BLaER1 (cell line): ENCODE results near the gene ATP5PB.

Experiments used
- H3K27ac ChIP-seq: shearing (Covaris generic); formaldehyde crosslinking; 2 replicates; pipeline ENCODE4 v1.8.1; 2022
- H3K27me3 ChIP-seq: shearing (Covaris generic); formaldehyde crosslinking; 2 replicates; pipeline ENCODE4 v1.8.1; 2022
- H3K36me3 ChIP-seq: shearing (Covaris generic); formaldehyde crosslinking; 2 replicates; pipeline ENCODE4 v1.8.1; 2022
- H3K4me1 ChIP-seq: shearing (Covaris generic); formaldehyde crosslinking; 2 replicates; pipeline ENCODE4 v1.8.1; 2022
- H3K4me2 ChIP-seq: shearing (Covaris generic); formaldehyde crosslinking; 2 replicates; pipeline ENCODE4 v1.8.1; 2022
- H3K4me3 ChIP-seq: shearing (Covaris generic); formaldehyde crosslinking; 2 replicates; pipeline ENCODE4 v1.8.1; 2022
- H3K9ac ChIP-seq: shearing (Covaris generic); formaldehyde crosslinking; 2 replicates; pipeline ENCODE4 v1.8.1; 2022
- H3K9me3 ChIP-seq: shearing (Covaris generic); formaldehyde crosslinking; 2 replicates; pipeline ENCODE4 v1.8.1; 2022
- H4K20me1 ChIP-seq: shearing (Covaris generic); formaldehyde crosslinking; 2 replicates; pipeline ENCODE4 v1.8.1; 2022
- Cebpa-rat ChIP-seq: shearing (Covaris generic); IDR thresholded peaks from 2 replicates; pipeline ENCODE4 v1.8.1; 2022

Gene ATP5PB

GRCh38 chr1:111444031-111444430, 5.2 kb upstream of the ATP5PB start:
- Histone ChIP-seq H4K20me1 (peaks cover 45% of the 10 kb centered on the region; the same call in 1 of the 2 replicates), H3K36me3 (peaks cover 86% of the 10 kb centered on the region), H3K9me3 (no peaks in the 10 kb centered on the region), H3K4me3 (no peak overlapping the region), H3K27ac (no peak overlapping the region), H3K27me3 (no peaks in the 10 kb centered on the region), H3K9ac (no peak overlapping the region), H3K4me1 (peaks cover 22% of the 10 kb centered on the region), H3K4me2 (no peak overlapping the region)
- TF ChIP-seq Cebpa-rat, result no peak

- Histone ChIP-seq H3K9me3 (no peaks in the 10 kb centered on the region), H3K9ac (no peak overlapping the region), H3K36me3 (peaks cover 70% of the 10 kb centered on the region), H3K27me3 (no peaks in the 10 kb centered on the region), H3K4me3 (no peak overlapping the region), H3K27ac (no peak overlapping the region), H3K4me2 (no peak overlapping the region), H4K20me1 (peaks cover 39% of the 10 kb centered on the region; the same call in 1 of the 2 replicates), H3K4me1 (peaks cover 39% of the 10 kb centered on the region)
- no peak for TF ChIP-seq Cebpa-rat
Measured at GRCh38 chr1:111446546-111446945, 2.7 kb upstream of the ATP5PB start.

GRCh38 chr1:111446967-111447892, 2.0 kb upstream of the ATP5PB start:
- H3K27me3 ChIP-seq, result no peaks in the 10 kb centered on the region
- peak overlapping the region; percentile 93 for H3K4me2 ChIP-seq
- peaks cover 45% of the 10 kb centered on the region for H3K4me1 ChIP-seq
- H3K4me3 ChIP-seq, result peak overlapping the region; percentile 89
- H3K36me3 ChIP-seq, result peaks cover 70% of the 10 kb centered on the region
- peaks cover 33% of the 10 kb centered on the region; the same call in 1 of the 2 replicates for H4K20me1 ChIP-seq
- H3K9ac ChIP-seq, result peak overlapping the region; percentile 2; the same call in 1 of the 2 replicates
- H3K27ac ChIP-seq, result no peak overlapping the region
- no peak for TF ChIP-seq Cebpa-rat
- H3K9me3 ChIP-seq, result no peaks in the 10 kb centered on the region

GRCh38 chr1:111448482-111448917, 764 bp upstream of the ATP5PB start:
- Histone ChIP-seq H3K9me3 (no peaks in the 10 kb centered on the region), H3K4me3 (peak overlapping the region; percentile 89), H3K36me3 (peaks cover 70% of the 10 kb centered on the region), H3K4me1 (peaks cover 48% of the 10 kb centered on the region), H3K9ac (peak overlapping the region; percentile 95), H4K20me1 (peaks cover 28% of the 10 kb centered on the region), H3K27me3 (no peaks in the 10 kb centered on the region), H3K27ac (peak overlapping the region; percentile 92), H3K4me2 (peak overlapping the region; percentile 93)
- no peak for TF ChIP-seq Cebpa-rat

GRCh38 chr1:111449703-111450017, 396 bp downstream of the ATP5PB start:
- H3K36me3 ChIP-seq, result peaks cover 70% of the 10 kb centered on the region
- H3K4me2 ChIP-seq, result peak overlapping the region; percentile 93
- H3K27me3 ChIP-seq, result no peaks in the 10 kb centered on the region
- H3K9me3 ChIP-seq, result no peaks in the 10 kb centered on the region
- TF ChIP-seq Cebpa-rat, result no peak
- H4K20me1 ChIP-seq, result peaks cover 35% of the 10 kb centered on the region
- H3K9ac ChIP-seq, result peak overlapping the region; percentile 95
- H3K4me1 ChIP-seq, result peaks cover 48% of the 10 kb centered on the region
- peak overlapping the region; percentile 89 for H3K4me3 ChIP-seq
- peak overlapping the region; percentile 92 for H3K27ac ChIP-seq

- Histone ChIP-seq H3K27me3 (no peaks in the 10 kb centered on the region), H3K36me3 (peaks cover 70% of the 10 kb centered on the region), H3K9me3 (no peaks in the 10 kb centered on the region), H3K4me2 (peak overlapping the region; percentile 93), H3K9ac (peak overlapping the region; percentile 95), H4K20me1 (peaks cover 39% of the 10 kb centered on the region), H3K27ac (peak overlapping the region; percentile 92), H3K4me1 (peaks cover 48% of the 10 kb centered on the region), H3K4me3 (peak overlapping the region; percentile 89)
- TF ChIP-seq Cebpa-rat, result no peak
Measured at GRCh38 chr1:111450185-111450584, 921 bp downstream of the ATP5PB start.

GRCh38 chr1:111452581-111452980, 3.3 kb downstream of the ATP5PB start:
- no peak overlapping the region for H3K4me3 ChIP-seq
- no peaks in the 10 kb centered on the region for H3K9me3 ChIP-seq
- H3K9ac ChIP-seq, result no peak overlapping the region
- peaks cover 69% of the 10 kb centered on the region for H3K36me3 ChIP-seq
- H3K27ac ChIP-seq, result no peak overlapping the region
- H3K4me2 ChIP-seq, result no peak overlapping the region
- no peaks in the 10 kb centered on the region for H3K27me3 ChIP-seq
- peaks cover 36% of the 10 kb centered on the region for H3K4me1 ChIP-seq
- peaks cover 32% of the 10 kb centered on the region for H4K20me1 ChIP-seq
- TF ChIP-seq Cebpa-rat, result no peak

GRCh38 chr1:111453706-111454105, 4.4 kb downstream of the ATP5PB start:
- Histone ChIP-seq H3K4me3 (no peak overlapping the region), H3K36me3 (peaks cover 79% of the 10 kb centered on the region), H3K9ac (no peak overlapping the region), H3K27me3 (no peaks in the 10 kb centered on the region), H4K20me1 (peaks cover 32% of the 10 kb centered on the region), H3K4me1 (peaks cover 26% of the 10 kb centered on the region), H3K9me3 (no peaks in the 10 kb centered on the region), H3K27ac (no peak overlapping the region), H3K4me2 (no peak overlapping the region)
- TF ChIP-seq Cebpa-rat, result no peak

GRCh38 chr1:111454859-111455641, 5.8 kb downstream of the ATP5PB start:
- TF ChIP-seq Cebpa-rat, result no peak
- H3K9ac ChIP-seq, result no peak overlapping the region
- H3K27ac ChIP-seq, result no peak overlapping the region
- no peak overlapping the region for H3K4me2 ChIP-seq
- H3K4me1 ChIP-seq, result peaks cover 24% of the 10 kb centered on the region
- no peaks in the 10 kb centered on the region for H3K27me3 ChIP-seq
- H4K20me1 ChIP-seq, result peaks cover 32% of the 10 kb centered on the region
- no peak overlapping the region for H3K4me3 ChIP-seq
- no peaks in the 10 kb centered on the region for H3K9me3 ChIP-seq
- peaks cover 93% of the 10 kb centered on the region for H3K36me3 ChIP-seq

- no peak overlapping the region for H3K27ac ChIP-seq
- peaks cover 19% of the 10 kb centered on the region for H3K4me1 ChIP-seq
- H3K9me3 ChIP-seq, result no peaks in the 10 kb centered on the region
- no peak for TF ChIP-seq Cebpa-rat
- no peaks in the 10 kb centered on the region for H3K27me3 ChIP-seq
- no peak overlapping the region for H3K4me2 ChIP-seq
- H3K36me3 ChIP-seq, result peaks cover 96% of the 10 kb centered on the region
- peaks cover 32% of the 10 kb centered on the region for H4K20me1 ChIP-seq
- H3K9ac ChIP-seq, result no peak overlapping the region
- H3K4me3 ChIP-seq, result no peak overlapping the region
Measured at GRCh38 chr1:111455642-111456031, 6.4 kb downstream of the ATP5PB start.
